Measurements from ENCODE around the gene MAP1B.

Gene MAP1B

DNA sequence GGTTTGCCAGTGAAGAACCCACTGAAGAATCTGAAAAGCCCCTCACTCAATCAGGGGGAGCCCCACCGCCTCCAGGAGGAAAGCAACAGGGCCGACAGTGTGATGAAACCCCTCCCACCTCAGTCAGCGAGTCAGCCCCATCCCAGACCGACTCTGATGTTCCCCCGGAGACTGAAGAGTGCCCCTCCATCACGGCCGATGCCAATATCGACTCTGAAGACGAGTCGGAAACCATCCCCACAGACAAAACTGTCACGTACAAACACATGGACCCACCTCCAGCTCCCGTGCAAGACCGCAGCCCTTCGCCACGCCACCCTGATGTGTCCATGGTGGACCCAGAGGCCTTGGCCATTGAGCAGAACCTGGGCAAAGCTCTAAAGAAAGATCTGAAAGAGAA lies 92.4 kb downstream of the MAP1B start:
- no peak for DNase-seq

DNA sequence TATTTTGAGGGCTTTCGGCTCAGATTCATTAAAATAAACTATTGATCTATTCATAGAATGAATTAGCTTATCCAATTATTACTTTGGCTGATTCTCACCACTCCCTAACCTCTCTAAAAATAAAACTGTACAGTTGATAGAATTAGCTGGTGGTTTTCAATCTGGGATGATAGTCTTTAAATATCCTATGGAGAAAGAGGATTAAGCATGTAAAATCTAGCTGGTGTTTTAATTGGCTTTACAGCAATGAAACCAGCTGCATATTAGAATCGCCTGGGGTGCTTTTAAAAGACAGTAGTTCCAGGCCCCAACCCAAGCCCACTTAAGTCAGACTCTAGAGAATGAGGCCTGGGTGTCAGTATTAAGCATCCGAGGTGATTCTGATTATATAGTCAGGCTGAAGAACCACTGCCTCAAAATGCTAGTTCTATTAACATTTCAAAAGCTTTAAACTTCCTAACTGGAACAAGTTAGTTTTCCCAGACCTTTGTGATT lies 95.1 kb downstream of the MAP1B start:
- DNase-seq: no peak

DNA sequence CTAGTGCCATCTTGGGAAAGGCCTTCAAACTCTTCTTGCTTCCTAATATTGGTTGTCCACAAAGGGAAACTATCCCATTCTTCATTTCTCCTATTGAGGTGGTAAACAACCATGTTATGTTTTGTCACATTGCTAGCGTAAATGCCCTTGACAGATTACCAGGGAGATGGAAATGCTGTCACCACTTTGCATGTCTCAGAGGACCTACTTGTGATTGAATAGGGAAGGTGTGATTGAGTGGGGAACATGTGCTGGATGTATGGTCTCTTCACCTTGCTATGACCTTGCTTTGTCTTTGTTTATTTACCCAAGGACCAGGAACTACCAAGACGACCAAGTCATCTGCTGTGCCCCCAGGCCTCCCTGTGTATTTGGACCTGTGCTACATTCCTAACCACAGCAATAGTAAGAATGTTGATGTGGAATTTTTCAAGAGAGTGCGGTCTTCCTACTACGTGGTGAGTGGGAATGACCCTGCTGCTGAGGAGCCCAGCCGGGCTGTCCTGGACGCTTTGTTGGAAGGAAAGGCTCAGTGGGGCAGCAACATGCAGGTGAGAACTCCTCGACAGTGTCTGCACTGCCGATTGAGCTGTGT lies 96.1 kb downstream of the MAP1B start:
- no peak for DNase-seq

DNA sequence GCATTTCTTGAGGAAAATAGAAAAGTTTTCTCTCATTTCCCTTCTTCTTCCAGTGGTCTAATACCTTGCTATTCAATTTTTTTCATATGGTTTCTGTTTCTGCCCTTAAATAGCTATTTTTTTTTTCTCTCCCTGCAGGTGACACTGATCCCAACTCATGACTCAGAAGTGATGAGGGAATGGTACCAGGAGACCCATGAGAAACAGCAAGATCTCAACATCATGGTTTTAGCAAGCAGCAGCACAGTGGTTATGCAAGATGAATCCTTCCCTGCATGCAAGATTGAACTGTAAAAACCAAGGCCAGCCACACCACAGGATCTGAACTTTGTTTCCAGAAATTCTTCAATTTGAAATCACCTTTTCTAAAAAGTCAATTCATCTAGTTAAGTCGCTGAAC lies 97.7 kb downstream of the MAP1B start:
- no peak for DNase-seq

DNA sequence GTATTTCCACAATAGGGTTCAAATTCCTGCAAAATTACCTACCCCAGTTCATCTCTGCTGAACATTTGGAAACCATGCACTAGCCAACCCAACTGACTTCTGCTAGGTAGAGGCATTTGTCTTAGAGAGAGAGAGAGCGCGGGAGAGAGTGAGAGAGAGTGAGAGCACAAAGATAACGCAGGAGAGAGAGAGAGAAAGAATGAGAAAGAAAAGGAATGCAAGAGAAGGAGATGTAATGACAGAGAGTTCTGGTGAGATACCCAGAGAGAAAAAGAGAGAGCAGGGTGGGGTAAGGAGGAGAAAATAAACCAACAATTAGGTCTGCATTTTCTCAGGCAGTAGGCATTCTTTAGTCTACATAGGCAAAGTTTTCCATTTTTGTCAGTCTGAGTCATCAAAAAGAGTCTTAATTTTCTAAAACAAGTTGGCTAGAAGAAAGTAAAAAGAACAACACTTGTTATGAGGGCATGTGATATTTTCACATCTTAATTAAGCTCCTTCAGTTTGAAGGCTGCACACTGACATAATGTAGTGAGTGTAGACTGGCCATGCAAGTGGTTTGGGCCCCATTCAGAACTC lies 98.2 kb downstream of the MAP1B start:
- DNase-seq: no peak

DNA sequence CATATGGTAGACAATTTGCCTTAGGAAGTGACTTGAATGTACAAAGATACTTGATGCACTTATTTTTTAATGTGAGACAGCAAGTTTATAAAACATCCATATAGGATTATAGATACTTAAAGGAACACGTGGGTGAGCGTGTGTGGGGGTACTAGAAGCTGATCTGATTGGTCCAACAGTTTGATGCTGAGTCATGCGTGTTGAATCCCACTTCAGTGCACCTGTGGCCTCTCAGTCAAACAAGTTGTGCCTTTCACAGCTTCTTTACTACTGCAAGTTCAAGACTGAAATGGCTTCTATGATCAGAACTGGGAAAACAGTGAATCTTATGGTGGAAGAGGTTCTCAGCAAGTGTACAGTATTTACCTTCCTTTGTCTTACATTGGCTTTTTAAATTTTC lies 98.9 kb downstream of the MAP1B start:
- DNase-seq: no peak

DNA sequence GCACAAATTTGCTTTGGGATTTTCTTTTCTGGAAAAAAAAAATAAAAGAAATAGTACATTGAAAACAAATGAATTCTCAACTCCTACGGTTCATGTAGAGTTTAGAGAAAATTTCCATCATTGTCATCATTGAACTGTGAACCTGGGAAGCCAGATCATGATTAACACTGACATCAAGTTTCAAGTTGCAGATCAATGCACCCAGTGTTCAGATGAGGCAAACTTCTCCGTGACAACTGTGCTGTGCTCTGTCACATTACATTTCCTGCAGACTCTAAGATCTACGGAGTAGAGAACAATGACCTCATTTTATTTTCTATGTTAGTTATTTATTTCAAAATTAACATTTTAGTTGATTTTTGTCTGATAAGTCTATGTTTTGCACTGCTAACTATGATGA lies 99.7 kb downstream of the MAP1B start:
- DNase-seq: no peak

DNA sequence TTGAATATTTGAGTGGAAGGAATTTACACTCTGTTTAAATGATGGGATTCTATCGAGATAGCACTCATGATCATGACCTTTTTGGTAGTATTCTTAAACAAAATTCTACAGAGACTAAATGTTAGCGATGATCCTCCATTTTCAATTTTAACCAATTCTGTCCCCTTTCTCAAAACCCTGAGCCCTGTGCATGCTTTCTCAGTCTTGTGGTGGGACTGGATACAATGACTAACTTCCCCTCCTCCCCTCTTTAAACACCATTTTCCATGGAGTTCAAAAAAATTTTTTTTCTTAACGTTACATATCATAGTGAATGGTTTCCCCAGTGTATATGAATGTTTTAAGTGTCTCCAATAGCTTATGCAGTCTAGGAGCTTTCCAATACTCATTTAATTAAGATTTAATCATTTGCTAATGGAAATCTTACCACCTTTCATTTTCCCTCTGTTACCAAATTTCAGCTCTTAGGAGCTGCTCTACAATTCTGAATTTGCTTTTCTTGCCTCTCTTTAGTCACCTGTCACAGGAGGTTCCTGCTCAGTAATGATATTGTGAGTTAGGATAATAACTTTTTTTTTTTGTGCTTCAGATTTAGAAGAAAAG lies 101.2 kb downstream of the MAP1B start:
- DNase-seq: no peak

DNA sequence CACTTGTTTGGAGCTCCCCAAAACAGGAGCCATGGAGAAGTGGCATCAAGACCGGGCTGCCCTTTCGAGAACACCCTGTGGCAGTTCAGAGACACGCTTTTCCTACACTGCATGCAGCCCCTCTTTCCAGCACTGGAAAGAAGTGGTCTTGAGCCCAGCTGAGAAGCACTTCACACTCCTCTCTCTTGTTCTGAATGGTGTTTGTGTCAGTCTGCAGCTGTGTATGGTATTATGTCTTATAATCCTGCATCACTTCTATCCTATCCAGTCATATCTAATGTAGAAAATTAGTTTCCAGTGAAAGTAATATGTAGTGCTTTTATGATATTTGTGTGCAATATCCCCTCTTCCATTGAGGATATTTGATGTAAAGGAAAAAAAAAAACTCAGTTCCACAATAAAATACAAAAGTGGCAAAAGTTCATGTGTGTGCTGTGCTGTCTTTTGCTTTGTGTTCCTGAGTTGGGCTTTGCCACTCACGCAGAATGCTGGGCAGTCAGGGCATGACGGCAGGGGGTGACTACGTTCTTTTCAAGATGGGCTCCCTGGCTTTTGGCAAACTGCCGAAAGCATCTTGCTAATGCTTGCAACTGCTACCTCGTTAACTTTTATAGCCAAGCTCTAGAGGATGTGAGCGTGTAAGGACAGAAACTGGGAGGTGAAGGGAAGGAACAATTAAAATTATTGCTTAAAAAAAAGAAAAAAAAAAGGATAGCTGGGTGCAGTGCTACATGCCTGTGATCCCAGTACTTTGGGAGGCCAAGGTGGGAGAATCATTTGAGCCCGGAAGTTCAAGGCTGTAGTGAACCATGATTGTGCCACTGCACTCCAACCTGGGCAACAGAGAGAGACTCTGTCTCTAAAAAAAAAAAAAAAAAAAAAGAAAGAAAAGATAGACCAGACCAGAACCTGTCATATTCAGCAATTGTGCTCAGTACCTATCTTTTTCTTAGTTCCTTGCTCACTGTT lies 102.2 kb downstream of the MAP1B start:
- no peak for DNase-seq

DNA sequence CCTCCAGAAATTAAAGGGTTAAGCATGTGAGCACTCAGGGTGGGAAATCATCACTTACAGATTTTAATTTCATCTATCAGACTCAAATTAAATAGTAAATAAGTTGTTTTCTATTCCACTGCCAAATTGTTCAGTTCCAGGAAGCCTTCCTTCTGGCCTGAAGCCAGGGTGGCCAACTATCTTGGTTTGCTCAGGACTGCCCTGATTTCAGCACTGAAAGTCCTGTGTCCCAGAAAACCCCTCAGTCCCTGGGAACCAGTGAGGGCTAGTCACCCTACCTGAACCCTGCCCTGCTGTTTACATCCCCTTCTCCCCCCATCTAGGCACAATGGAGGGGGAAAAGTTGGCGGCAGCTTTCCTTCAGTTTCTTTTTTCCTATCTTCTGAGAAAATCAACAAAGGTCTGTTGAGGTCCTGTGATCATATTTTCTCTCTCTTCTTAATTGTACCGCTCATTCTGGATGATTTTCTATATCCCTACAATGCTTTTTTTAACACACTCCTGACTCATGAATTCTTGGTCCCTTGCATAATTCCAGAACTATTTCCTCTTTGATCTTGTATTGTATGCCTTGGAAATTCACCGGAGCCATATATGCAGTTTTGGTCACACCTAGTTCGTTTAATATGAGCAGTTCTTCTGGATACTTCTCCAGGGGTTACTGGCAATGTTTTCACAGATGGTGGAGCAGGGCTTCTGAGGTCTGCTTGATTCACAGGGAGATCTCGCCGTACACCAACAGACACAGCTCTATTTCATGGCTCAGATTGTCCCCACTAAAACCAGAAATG lies 103.8 kb downstream of the MAP1B start:
- DNase-seq: no peak

DNA sequence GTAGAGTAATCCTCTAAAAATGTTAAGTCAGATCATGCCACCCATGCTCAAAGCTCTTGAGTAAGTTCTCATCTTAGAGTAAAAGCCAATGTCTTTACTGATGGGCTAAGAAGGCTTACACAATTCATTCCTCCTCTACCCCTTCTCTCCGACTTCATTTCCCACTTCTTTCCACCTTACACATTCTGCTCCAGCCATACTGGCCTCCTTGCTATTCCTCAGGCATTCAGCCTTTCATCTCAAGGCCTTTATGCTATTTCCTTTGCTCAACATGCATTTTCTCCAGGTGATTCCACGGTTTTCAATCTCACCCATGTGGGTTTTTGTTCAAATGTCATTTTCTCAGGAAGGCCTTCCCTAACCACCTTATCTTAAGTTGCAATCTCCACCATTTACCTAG lies 104.9 kb downstream of the MAP1B start:
- DNase-seq: no peak

DNA sequence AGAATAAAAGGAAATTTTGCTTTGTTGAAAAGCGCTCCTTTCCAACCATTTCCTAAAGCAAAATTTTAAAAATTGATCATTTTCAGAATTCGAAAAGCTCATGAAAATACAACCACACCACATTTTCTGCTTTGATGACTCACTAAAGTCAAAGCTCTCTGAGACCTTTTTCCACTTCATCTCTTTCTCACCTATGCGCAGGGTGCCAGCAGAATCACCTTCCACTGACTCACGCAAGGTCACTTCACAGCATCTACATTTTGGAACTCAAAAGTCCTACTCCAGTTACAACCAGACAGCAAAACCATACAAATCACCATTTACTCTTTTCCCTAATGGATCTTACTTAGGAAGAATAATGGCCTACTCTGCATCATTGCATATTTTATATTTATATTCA lies 106.2 kb downstream of the MAP1B start:
- DNase-seq: no peak

DNA sequence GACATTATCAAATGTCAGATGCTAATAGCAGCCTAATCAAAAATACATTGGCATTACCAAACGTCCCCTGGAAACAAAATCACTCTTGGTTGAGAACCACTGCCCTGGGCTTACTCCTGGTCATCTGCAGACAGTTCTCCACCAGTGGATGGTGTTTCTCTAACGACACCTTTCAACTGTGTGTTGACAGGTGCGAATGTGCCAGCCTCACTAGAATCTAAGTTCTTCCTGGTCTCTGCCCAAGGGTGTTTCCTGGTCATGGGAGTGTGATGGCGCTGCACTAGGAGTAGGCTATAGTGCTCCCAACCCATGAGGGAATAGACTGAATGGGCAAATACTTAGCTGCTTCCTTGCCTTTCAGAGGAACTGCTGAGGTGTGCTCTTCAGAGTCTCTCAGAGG lies 106.9 kb downstream of the MAP1B start:
- no peak for DNase-seq

DNA sequence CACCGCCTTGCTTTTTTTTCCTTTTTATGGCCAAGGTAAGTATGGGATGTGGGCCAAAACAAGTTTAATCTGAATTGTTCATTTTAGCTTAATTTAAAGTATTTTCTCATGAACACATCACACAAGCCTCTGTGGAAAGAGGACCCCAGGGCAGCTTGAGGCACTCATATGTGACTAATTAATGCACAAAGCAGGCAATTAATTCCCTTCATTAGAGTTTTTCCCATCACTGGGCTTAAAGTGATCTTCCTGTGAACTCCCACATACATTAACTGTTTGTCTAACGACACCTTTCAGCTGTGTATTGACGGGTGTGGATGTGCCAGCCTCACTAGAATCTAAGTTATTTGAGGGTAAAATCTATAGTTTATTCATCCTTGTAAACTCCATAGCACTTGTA lies 109.5 kb downstream of the MAP1B start:
- DNase-seq: no peak

DNA sequence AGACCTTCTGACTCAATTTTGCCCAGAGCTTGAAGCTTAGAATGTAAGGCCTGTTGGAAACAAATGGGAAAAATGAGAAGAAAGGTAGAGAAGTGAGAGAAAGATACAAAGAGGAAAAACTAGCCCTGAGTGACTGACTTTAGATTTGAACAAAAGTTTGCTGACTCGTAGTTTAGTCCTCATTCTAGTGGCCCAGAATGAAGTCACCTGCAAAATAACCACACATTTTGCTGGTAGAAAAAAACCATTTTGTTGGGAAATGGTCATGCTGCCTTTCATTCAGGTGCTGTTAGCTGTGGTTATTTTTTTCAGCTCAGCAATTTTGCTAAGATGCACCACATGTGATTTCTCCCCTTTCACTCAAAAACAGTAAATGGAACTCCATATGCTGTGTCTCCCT lies 113.8 kb downstream of the MAP1B start:
- no peak for DNase-seq

DNA sequence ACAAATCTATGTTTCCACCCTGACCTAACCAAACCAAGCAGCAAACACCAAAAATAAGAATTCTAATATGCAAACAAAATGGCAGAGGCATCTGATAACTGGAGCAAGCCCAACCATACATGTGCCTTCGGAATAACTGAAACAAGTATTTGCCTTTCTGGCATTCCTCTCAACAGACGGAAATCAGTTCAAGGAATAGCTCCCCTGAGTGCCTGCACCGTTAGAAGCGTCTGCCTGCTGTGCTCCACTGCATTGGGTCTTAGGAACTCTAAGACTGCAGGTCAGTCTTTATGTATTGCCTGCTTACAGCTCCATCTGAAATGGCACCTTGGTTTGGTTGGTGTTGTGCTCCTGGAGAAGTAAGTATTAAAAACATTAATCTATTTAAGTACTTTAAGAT lies 114.3 kb downstream of the MAP1B start:
- no peak for DNase-seq

DNA sequence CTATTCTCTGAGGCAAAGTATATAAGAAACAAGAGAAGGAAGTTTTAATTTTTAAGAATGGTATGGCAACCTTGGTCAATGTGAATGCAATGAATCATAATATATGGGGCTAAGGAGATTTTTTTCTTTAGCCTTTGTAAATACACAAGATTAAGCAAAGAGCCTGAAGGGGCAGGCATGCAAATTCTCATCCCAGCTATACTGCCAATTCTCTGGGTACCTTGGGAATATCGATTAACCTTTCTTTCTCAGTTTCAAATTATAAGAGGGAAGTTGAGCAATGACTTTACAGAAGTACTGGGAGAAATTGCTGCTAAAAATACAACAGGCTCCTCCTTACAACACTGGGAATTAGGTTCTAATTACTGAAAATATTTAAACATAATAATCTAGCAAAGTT lies 115.2 kb downstream of the MAP1B start:
- DNase-seq: no peak

DNA sequence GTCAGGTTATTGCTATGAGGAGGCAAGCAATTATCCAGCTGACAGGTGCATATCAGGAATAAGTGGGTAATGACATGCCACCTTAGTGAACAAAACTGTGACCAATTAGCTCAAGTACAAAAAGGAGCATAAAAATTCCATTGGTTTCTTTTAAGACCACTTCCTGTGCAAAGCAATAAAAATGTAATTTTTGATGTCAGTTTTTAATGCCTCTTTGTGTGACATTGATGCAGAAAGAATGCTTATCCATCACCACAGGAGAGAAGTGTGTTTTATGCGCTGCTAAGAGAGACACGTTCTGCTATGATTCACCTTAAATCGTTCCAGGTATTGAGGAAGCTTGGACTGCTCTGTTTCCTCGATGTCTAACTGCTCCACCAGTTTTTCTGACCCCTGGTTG lies 116.1 kb downstream of the MAP1B start:
- no peak for DNase-seq

DNA sequence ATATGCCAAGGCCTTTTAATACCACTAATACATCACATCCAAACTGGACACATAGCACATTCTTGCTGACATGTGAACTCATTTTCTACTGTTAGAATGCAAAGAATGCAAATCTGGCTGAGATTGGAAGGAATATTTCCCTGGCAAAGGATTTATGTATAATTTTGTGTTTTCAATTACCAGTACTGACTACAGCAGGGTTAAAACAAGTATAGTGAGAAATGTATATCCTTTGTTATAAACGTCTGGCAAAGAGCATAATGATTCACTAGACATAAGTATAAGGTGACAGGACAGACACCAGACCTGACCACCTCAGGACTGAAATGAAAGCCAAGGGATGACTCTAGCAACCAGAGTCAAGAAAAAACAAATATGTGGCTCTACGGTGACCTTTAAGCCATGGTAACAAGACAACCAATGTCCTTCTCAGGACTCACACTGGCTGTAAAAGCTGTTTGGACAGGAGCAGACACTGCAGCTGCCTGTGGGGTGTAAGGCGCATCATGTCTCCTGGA lies 117.7 kb downstream of the MAP1B start:
- no peak for DNase-seq

DNA sequence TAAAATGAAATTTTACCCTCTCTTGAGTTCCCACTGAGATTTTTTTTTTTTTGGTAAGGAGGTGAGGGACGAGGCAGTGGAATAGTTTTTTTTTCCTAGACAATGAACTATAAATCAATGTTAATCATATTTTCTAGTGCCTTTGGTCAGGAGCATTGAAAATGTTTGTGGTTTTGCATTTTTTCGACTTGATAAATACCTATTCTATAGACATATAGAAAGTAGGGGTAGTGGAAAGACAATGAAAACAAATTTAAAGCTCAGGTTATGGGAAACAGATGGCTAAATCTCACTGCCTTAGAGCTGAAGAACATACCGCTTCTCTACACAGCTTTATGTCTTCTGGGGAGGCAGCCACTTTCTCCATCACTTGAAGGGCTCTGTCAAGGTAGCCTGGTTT lies 118.5 kb downstream of the MAP1B start:
- no peak for DNase-seq

DNA sequence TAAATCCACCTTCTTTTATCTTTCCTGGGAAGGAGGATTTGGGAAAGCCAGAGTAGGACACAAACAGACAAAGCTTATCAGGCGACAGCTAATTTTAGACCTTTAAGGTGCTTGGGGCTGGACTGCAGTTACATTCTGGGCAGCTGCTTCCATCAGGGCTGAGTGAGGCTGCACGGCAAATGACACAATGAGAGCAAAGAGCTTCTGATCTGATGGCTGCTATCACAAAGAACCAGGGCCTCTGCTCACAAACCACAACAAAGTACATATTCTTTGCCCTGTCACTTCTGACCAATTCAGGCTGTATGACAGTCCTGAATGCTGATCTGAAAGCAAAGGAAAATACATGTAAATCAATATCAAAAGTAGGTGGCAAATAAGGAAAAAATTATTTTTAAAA lies 119.7 kb downstream of the MAP1B start:
- no peak for DNase-seq

DNA sequence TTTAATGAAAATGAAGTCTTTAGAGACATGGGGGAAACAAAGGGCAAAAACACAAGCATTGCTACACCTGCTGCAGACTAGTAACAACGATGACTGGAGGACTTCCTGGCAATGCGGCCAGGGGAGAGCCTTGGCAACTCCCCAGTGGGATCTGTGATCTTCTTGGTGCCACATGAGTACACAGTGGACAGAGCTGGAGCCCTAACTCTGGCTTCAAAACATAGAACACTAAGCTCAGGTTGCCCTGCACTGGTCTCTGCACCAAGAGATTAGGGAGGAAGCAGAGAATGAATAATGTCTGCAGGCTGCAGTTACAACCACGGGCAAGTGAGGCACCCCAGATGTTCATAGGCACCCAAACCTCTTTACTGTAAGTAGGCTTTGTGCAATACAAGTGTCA lies 121.7 kb downstream of the MAP1B start:
- DNase-seq: no peak
